GM12865 (cell line): ENCODE measurements around the gene GRM4.

Experiments used
- DNase-seq: peaks from one replicate; pipeline ENCODE4 v3.0.0; 2010; ENCODE audit warnings: low read depth
- H3K4me3 ChIP-seq: 2 replicates; pipeline ENCODE4 v1.5.1; 2011; ENCODE audit warnings: mild to moderate bottlenecking, low read depth, low read length, control low read depth
- CTCF ChIP-seq: IDR thresholded peaks from 2 replicates; pipeline ENCODE4 v1.5.1; 2011; ENCODE audit warnings: low read length, control low read depth, low read depth, inconsistent platforms; ENCODE audit not compliant: insufficient read depth; ENCODE audit errors: missing control alignments

GRM4 gene

GRCh38 chr6:33979750-33980149 lies 166.1 kb downstream of the GRM4 start:
- TF ChIP-seq CTCF, result no peak
- no peak for DNase-seq
- H3K4me3 ChIP-seq, result no peak overlapping the region

- no peak for DNase-seq
- no peak overlapping the region for H3K4me3 ChIP-seq
- TF ChIP-seq CTCF, result no peak
These were observed 167.3 kb downstream of the GRM4 start for GRCh38 chr6:33978412-33979150.

GRCh38 chr6:33977606-33978411 lies 168.1 kb downstream of the GRM4 start:
- no peak for TF ChIP-seq CTCF
- H3K4me3 ChIP-seq, result no peak overlapping the region
- no peak for DNase-seq

- TF ChIP-seq CTCF, result no peak
- no peak overlapping the region for H3K4me3 ChIP-seq
- no peak for DNase-seq
These were observed 169.2 kb downstream of the GRM4 start for GRCh38 chr6:33976437-33977360.

GRCh38 chr6:33975661-33976436 lies 170.0 kb downstream of the GRM4 start:
- no peak for TF ChIP-seq CTCF
- no peak overlapping the region for H3K4me3 ChIP-seq
- DNase-seq, result no peak

- no peak for TF ChIP-seq CTCF
- H3K4me3 ChIP-seq, result no peak overlapping the region
- DNase-seq, result no peak
These were observed 171.4 kb downstream of the GRM4 start for GRCh38 chr6:33974471-33974870.
